ENCODE data around the gene PTPRN2. TPM values are rescaled to one million over a fixed set of nuclear protein-coding genes. Genes with fewer than 3 reads are reported as not detected.

Gene PTPRN2
- total and polyA plus RNA-seq, 7 donors: 3.2 to 7.1 (median 5.5) TPM

- intact Hi-C loops (cut with DNase I): no loop called here
- no peak overlapping the region for H3K27ac ChIP-seq
- 13 to 60% methylated on average over 6 of the region's 6 CpGs for WGBS, 2 donors
- no peaks in the 10 kb centered on the region for H3K27me3 ChIP-seq
- TF ChIP-seq EP300 (IDR thresholded peaks at IDR 0.05) (no peak), POLR2AphosphoS5 (IDR thresholded peaks at IDR 0.05) (no peak), POLR2A (IDR thresholded peaks at IDR 0.05) (no peak)
- H3K9me3 ChIP-seq: peaks cover 0 to 7% (median 0%) of the 10 kb centered on the region in 4 donors
- no peaks in the 10 kb centered on the region for H3K4me1 ChIP-seq
- no peak overlapping the region for H3K4me3 ChIP-seq
- no peak for DNase-seq
- no peaks in the 10 kb centered on the region for H3K36me3 ChIP-seq
These were observed 587.5 kb downstream of the PTPRN2 start for GRCh38 chr7:158000160-158000559.

GRCh38 chr7:157998884-157999552, 588.6 kb downstream of the PTPRN2 start:
- no peak overlapping the region for H3K4me3 ChIP-seq
- no peak for DNase-seq
- H3K27me3 ChIP-seq: no peaks in the 10 kb centered on the region
- WGBS, 2 donors: 78 to 79% methylated on average over 24 of the region's 24 CpGs
- intact Hi-C loops (cut with DNase I): no loop called here
- peaks cover 0 to 7% (median 0%) of the 10 kb centered on the region in 4 donors for H3K9me3 ChIP-seq
- no peaks in the 10 kb centered on the region for H3K4me1 ChIP-seq
- TF ChIP-seq POLR2AphosphoS5 (IDR thresholded peaks at IDR 0.05): no peak
- H3K36me3 ChIP-seq: no peaks in the 10 kb centered on the region
- H3K27ac ChIP-seq: no peak overlapping the region

- Histone ChIP-seq H3K4me1 (no peaks in the 10 kb centered on the region), H3K27ac (no peak overlapping the region), H3K36me3 (no peaks in the 10 kb centered on the region), H3K9me3 (peaks cover 0 to 7% (median 0%) of the 10 kb centered on the region in 4 donors), H3K27me3 (no peaks in the 10 kb centered on the region), H3K4me3 (no peak overlapping the region)
- no peak for DNase-seq
- WGBS, 2 donors: 68 to 73% methylated on average over 5 of the region's 5 CpGs
- intact Hi-C loops (cut with DNase I): no loop called here
- TF ChIP-seq EP300 (IDR thresholded peaks at IDR 0.05): no peak
- TF ChIP-seq CTCF (IDR thresholded peaks at IDR 0.05): no peak
- no peak for TF ChIP-seq POLR2A (IDR thresholded peaks at IDR 0.05)
- no peak for TF ChIP-seq POLR2AphosphoS5 (IDR thresholded peaks at IDR 0.05)
These were observed 590.2 kb downstream of the PTPRN2 start for GRCh38 chr7:157997471-157997870.

- no peaks in the 10 kb centered on the region for H3K36me3 ChIP-seq
- no peaks in the 10 kb centered on the region for H3K4me1 ChIP-seq
- H3K4me3 ChIP-seq: no peak overlapping the region
- no peak for TF ChIP-seq POLR2A (IDR thresholded peaks at IDR 0.05)
- no peak for TF ChIP-seq CTCF (IDR thresholded peaks at IDR 0.05)
- TF ChIP-seq EP300 (IDR thresholded peaks at IDR 0.05): no peak
- no peak for TF ChIP-seq POLR2AphosphoS5 (IDR thresholded peaks at IDR 0.05)
- H3K27me3 ChIP-seq: no peaks in the 10 kb centered on the region
- intact Hi-C loops (cut with DNase I): no loop called here
- 86 to 91% methylated on average over 8 of the region's 8 CpGs for WGBS, 2 donors
- peaks cover 0 to 7% (median 0%) of the 10 kb centered on the region in 4 donors for H3K9me3 ChIP-seq
- H3K27ac ChIP-seq: no peak overlapping the region
- no peak for DNase-seq
These were observed 590.6 kb downstream of the PTPRN2 start for GRCh38 chr7:157997080-157997440.

GRCh38 chr7:157996359-157997079, 591.1 kb downstream of the PTPRN2 start:
- H3K9me3 ChIP-seq: peaks cover 0 to 7% (median 0%) of the 10 kb centered on the region in 4 donors
- no peak overlapping the region for H3K4me3 ChIP-seq
- H3K27ac ChIP-seq: no peak overlapping the region
- H3K27me3 ChIP-seq: no peaks in the 10 kb centered on the region
- H3K36me3 ChIP-seq: no peaks in the 10 kb centered on the region
- no peak for DNase-seq
- no peaks in the 10 kb centered on the region for H3K4me1 ChIP-seq
- WGBS, 2 donors: 87 to 88% methylated on average over 16 of the region's 16 CpGs
- TF ChIP-seq EP300 (IDR thresholded peaks at IDR 0.05): no peak
- intact Hi-C loops (cut with DNase I): no loop called here

- no peak for TF ChIP-seq EP300 (IDR thresholded peaks at IDR 0.05)
- no peak for TF ChIP-seq POLR2A (IDR thresholded peaks at IDR 0.05)
- no peak for TF ChIP-seq POLR2AphosphoS5 (IDR thresholded peaks at IDR 0.05)
- TF ChIP-seq CTCF (IDR thresholded peaks at IDR 0.05): no peak
- 95 to 97% methylated on average over 6 of the region's 6 CpGs for WGBS, 2 donors
- Histone ChIP-seq H3K27ac (no peak overlapping the region), H3K36me3 (no peaks in the 10 kb centered on the region), H3K27me3 (no peaks in the 10 kb centered on the region), H3K9me3 (peaks cover 0 to 7% (median 0%) of the 10 kb centered on the region in 4 donors), H3K4me3 (no peak overlapping the region), H3K4me1 (no peaks in the 10 kb centered on the region)
- intact Hi-C loops (cut with DNase I): no loop called here
- no peak for DNase-seq
These were observed 591.8 kb downstream of the PTPRN2 start for GRCh38 chr7:157995815-157996214.

Data from sigmoid colon (tissue), 7 donors.